ENCODE results near the gene LINC00305.
A peak's percentile ranks its signal among the peaks of the same experiment; 100 is the strongest.

LINC00305 gene

DNA sequence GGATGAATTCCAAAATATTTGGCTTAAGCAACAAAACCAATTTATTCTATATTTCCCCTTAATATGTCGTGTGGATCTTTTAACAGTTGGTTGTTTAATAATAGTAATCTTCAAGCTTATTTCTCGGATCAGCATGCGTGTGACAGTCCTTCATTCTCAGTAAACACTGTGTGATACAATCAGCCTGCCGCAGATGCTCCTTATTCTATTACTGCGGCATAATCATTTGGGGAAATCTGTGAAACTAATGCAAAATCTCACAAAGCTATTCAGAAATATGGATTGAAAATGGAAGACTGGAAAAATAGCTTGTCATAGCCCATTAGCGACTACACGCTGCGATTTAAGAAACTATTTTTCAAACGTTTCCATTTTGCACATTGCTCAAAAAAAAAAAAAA, 36.9 kb downstream of the LINC00305 start:
- no peak for DNase-seq

DNA sequence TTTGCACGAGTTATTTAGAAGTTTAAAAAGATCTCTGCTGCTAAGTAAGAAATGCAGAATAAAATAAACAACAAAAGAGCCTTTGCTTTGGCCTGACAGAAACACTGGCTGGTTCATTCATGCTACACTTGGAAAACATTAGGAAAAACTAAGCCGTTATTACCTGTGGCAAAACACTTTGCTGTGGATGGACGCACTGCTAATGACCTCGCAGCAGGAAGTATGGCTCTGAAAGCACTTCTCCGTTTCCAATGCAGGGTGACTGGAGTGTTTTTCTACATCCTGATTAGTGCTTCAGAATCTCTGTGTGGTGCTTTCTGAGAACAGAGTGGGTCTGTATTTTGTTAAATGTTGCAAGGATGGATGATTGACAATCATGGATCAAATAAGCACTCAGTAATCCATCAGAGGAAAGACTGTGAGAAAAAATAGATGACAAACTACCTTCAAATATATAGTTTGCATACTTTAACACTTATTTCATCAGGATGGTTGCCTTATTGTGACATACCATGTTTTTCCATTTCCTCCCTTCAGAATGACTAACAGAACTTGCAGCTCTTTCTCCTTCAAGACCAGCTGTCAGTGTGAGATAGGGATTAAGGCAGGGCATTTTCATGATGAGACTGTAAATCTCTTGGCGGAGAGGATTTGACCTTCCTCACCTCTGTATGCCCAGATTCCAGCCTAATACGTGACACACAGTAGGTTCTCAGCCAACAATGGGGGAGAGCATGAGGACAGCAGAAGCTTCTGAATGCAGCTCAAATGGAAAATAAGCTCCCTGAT, 38.0 kb downstream of the LINC00305 start:
- DNase-seq: no peak

DNA sequence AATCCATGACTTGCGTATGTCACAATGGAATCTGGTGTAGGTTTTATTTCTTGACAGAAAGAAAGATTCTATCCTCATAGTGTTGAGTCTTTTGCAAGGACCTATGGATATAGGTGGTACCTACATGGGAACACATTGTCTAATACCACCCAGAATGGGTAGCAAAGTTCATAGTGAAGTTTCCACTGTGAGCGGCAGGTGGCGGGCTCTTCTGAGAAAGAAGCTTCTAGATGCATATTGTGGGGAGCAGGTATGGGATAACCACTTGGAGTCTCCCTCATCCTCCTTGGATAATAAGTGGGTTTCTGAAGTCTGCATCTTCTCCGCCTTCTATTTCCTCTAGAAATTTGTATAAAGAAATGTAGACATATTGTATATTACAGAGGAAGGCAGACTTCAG, 44.9 kb downstream of the LINC00305 start:
- DNase-seq: no peak

DNA sequence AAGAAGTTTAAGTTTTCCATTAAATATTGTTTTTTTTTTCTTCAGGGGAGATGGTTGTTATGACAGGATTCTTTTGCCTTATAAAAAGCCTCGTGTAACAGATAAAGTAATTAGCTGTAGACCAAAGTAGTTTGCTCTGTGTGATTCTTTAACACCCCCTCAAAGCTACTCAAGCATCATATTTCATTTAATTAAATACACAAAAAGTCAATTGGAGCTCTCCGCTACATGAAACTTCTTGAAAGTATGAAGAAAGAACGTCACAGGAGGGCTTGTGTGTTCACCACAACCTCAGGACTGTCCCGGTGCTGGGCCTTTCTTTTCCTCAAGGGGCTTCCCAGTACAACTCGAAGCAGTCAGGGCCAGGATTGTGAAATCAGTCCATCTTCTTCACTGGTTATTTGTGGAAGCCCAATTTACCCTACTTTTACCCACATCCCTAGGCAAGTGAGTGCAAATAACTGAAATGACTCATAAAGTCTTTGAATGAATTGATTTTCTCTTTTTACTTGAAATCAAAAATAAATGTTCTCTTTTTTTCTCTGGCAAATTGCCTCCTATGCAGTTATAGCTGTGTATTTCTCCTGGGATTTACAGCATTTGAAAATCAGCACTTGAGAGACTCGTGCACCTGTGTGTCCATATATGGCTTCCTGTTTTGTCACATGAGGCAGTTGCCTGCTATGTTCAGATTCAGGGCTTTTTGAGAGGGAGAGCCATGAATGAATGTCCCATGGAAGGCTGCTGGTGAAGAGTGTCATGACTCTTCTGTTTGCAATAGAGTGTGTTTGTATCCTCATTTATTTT, 48.6 kb downstream of the LINC00305 start:
- no peak for DNase-seq

DNA sequence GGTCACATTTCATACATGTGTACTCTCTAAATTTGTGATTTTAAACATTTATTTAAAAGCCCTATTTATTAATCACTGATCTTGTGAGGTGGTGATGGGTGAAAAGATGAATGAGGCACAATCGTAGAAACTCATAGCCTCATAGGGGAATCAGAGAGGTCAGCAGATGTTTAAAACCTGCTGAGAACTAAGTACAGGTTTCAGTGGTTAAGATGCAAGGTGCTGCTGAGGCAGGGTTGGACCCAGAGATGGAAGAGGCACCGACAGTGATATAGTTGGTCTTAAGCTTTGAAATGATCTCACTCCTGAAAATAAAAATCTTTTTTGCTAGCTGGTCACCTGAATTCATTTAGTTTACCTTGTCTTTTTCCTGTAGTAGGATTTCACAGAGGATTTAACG, 49.6 kb downstream of the LINC00305 start:
- no peak for DNase-seq

DNA sequence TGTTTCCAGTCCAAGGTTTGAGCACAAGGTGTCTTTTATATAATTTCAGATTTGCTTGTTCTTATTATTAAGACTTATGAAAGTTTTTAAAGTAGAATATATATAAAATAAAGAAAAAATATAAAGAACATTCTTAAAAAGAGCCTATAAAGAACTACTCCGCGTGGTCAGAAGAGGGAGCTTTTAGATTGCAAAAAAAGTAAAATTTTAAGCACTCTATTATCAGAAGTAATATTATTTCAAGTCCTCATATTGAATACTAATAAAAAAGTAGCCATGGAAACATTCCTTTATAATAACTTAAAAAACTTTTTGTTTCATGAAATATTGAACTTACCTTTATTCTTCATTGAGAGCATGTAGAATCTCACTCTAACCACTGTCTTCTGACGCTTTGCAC, 51.4 kb downstream of the LINC00305 start:
- DNase-seq: no peak

DNA sequence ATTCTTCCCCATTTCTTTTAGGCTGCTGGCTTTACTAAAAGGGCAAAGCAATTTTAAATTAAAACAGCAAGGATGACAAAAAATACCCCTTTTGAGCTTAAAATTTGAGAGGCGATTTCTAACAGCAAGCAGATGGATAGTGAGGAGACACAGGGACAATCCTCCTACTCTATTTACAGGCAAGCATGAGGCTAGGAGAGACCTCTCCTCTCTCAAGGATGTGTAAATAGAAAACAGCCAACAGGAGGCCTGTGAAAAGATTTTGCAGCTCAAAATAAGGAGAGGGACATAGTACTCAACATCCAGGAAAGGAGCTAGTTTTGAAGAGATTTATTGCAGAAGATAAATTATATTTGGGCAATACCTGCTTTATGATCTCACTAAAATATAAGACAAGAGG, 53.8 kb downstream of the LINC00305 start:
- DNase-seq: no peak

DNA sequence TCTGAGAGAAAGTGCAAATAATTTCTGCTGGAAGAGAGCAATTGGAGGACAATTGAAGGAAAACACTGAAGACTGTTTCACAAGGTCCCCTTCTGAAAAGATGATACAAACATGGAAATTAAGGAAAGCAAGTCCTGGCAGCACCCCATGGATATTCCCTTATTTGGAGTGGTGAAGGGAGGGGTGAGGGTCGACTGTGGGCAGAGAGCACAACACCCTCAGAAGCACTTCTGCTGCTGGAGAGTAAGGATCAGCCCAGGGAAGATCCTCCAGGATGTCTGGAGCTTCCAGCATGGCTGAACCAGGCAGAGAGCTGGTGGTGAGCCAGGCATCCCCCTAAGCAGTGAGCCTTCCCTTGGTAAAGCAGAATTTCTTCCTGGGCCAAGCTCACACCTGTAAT, 54.7 kb downstream of the LINC00305 start:
- no peak for DNase-seq

DNA sequence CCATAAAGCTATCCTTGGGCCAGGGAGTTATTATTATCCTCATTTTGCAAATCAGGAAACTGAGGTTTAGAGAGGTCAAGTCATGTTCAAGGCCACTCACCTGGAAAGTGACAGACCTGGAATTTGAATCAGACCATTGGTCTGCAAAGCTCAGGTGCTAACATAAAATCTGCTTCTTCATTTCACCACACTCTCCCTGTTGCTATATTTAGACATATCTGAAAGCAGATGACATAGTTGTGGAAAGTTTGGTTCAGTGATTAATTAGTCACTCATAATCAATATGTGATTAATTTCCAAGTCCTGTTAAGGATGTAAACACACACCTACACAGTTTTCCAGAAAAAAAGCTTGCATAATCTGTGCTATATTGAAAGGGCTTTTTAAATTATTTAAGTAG, 57.4 kb downstream of the LINC00305 start:
- DNase-seq: no peak

DNA sequence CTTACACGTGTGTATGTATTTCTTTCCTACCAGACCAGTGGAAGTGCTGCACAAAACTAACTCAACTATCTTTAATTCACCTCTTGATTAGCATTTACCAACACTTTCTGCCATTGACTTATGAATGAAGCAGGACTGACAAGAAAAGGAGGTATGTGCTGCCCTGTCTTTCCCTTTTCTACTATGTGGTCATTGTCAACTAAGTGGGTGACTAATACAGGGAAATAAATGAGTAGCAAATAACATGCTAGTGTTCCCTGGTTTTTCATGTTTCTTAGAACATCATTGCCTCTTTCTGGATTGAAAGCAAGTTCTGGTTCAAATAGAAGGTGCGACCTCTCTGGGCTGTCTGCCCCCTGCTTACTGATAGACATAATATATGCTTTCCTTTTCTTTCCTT, 58.0 kb downstream of the LINC00305 start:
- DNase-seq: no peak

DNA sequence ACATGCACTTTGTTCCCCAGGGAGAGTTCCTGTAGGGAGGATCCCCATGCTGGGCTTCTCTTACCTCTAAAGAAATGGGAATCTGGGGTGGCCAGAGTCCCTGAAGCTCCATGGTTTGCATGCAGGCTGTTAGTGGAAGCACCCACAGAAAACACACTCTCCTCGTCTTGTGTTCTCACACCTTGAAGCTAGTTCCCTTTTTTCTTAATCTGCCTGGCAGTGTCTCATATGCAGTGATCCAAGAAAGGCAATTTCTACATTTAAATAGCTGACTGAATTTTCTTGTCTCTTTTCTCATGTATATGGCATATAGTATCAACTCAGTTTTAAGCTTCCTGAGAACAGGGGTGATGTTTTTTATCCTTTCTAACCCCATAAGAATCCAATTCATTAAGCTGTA, 65.0 kb downstream of the LINC00305 start:
- DNase-seq: no peak

DNA sequence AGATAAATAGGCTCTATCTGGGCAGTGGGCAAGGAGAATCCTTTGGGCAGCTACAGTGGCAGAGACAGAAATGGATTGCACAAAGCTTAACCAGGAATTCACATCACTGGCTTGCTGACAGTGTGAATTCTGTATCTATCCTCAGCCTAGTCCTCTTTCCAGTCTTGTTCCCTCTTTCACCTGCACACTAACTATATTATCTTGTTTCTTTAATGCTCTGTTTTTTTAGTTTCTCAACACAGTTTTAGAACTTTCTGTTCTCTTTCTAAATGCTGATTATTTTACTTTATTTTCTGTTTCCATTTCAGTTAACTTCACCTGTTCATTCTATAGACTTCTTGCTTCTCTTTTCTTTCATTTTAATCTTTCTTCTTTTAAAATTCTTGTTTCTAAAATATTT, 66.4 kb downstream of the LINC00305 start:
- DNase-seq: no peak

DNA sequence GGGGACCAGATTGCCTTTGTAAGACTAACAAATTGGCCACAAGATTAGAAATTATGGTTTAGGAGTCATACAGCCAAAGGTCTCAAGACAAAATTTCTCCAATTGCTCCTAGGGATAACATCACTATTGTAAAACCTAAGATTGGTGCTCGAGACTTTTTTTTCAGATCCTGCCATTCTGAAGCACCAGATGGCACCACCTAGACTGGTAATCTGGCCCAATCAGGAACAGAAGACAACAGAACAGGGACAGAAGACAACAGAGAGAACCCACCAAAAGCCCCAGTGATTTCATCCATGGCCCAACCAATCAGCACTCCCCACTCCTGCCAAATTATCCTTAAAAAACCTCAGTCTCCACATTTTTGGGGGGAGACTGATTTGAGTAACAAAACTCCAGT, 66.8 kb downstream of the LINC00305 start:
- no peak for DNase-seq

DNA sequence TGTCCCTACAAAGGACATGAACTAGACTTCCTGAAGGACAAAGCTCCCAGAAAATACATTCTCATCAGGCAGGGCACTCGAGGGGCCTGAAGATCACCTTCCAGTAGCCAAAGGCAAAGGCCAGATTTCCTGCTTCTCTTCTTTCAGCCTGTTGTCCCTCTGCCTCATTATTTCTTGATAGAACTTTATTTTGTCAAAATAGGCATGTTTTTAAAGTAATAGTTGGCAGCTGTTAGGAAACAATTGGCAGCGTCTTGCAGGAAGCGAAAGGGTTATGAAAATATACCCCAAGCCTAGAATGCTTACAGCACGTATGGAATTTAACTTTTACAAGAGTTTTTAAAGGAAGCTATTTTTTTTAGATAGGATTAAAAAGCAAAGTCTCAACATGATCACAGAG, 74.9 kb downstream of the LINC00305 start:
- no peak for DNase-seq

DNA sequence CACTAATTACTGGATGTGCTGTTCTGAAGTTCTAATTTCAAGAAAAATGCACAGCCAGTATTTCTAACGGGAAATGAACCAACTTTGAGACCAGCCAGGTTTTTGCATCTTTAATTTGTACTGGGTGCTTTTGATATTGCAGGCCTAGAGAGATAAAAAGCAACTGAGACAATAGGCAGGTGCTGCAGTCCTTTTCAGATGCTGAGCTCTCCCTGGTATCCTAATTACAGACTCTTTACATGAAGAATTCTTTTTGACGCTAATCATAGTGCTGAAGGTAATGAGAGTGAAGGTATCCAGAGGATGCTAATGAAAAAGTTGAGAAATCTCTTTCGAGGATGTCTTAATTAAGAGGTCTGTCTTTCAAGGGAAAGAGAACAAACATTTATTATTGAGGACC, 93.9 kb downstream of the LINC00305 start:
- no peak for DNase-seq

DNA sequence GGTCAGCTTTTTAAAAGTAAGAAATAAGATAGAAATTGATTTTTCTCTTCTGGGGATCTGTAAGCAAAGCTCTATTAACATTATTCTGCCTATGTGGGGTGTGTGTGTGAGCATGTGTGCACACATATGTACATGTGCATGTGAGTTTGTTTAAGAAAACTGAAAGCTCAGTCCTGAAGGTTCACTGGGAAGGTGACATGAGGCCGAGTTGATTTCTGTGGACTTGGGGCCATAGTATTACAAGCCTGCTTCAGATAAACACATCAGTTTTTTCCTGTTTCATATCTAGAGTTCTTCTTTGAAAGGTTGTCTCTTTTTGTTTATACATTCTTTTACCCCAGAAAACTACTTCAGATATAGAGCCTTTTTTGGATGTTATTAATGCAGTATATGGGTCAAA, 95.6 kb downstream of the LINC00305 start:
- DNase-seq: no peak

DNA sequence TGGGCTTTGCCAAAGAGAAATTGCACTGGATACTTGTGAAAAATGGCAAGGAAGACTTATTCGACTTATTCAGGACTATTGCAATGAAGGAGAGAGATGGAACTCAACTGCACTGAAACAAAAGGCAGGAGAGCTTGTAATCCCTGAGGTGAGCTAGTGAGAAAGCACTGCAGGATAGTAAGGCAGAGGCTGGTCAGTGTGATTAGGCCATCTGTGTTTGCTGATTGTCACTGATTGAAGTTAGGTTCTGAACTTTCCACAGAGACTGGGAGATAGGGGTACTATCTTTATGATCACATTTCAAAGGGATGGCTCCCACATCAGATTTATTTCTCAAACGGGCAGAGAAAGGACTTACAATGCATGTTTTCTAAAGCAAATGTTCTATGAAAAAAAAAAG, 96.1 kb downstream of the LINC00305 start:
- no peak for DNase-seq

DNA sequence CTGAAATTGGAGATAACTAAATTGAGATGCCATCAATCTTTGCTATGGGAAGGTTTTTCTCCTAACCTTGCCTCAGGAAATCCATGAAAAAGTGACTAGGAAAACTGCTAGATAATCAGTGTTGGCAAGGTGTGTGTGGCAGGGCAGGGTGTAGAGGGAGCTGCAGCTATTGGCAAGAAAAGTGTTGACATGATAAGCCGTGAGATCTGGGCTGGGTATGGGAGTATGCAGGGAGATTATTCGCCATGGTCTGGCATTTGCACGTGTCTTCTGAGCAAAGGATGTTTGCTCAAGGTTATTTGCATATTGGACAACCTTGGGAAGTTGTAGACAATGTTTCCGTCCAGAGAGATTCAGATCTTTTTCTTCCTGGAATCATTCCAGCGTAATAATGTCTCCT, 104.3 kb downstream of the LINC00305 start:
- no peak for DNase-seq

DNA sequence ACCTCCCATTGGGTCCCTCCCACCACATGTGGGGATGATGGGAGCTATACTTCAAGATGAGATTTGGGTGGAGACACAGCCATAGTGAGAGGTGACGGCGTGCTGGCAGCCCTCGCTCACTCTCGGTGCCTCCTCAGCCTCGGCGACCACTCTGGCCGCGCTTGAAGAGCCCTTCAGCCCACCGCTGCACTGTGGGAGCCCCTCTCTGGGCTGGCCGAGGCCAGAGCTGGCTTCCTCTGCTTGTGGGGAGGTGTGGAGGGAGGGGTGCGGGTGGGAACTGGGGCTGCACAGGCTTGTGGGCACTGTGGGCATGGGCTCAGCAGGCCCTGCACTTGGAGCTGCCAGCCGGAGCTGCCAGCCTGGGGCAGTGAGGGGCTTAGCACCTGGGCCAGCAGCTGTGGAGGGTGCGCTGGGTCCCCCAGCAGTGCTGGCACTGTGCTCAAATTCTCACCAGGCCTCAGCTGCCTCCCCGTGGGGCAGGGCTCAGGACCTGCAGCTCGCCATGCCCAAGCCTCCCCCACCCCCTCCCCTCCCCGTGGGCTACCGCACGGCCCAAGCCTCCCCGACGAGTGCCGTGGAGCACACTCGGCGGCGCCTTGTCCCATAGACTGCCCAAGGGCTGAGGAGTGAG, 106.0 kb downstream of the LINC00305 start:
- DNase-seq: no peak

DNA sequence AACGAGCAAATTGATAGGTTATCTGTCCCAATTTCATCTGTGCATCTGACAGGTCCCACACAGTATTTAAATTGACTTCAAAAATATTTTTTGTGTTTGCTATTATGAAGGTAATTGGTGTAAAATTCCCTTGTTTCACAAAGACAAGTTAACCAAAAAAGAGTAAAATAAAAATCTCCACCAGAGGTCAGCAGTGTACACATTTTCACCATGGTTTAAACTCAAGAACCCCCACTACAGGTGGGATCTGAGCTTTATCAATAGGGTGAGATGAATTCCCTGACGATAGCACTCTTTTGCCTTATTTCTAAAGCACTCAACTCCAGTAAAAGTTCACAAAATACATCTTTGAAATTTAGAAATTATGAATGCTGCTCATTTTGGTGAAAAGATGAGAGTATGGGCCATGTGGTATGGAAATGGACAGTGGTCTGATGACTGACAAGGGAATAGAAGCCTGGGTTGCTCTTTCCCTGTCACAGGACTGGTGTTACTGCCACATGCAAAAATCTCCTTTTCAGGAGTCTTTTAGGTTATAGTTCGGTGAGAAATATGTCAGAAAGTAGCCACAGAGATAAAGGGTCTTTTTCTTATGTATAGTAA, 111.0 kb downstream of the LINC00305 start:
- peak; percentile 34 for DNase-seq

DNA sequence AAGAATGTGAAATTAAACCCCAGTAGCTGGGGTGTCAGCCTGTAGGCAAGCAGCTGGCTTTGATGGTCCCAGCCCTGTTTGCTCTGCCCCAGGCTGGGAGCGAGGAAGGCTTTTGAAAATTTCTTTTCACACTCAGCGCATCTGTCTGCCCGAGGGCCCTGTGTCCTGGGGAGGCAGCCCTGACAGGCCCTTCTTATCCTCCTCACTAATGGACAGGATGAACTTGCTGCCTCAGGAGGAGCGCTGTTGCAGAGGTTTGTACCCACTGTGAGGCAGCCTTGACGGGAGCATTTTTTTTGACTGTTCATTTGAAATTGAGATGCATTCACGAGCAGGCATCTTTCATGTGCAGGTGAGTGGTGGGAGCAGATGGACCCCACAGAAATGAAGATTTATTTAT, 116.6 kb downstream of the LINC00305 start:
- DNase-seq: no peak

DNA sequence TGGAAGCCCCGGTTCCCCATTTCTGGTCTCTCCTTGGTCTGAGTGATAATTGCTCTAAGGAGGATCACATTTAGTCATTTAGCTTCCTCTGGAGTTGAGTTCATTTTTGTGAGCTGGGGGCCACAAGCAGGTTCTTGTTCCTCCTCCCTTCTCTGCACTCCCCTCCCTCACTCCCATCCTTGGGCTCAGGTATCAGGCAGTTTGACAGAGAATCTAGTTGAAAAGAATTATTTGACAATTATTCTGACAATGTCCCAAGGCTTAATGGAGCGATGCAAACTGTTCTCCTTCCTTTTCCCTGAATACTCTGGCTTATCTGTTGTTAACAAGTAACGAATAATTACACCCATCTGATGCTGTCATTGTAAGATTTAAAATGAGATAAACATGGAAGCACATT, 117.5 kb downstream of the LINC00305 start:
- no peak for DNase-seq
